ENCODE results near the gene GUK1.

The GUK1 gene

GRCh38 chr1:228139931-228140723, at the start of gene GUK1:
GUK1 (plus strand) TSS chr1:228140279; CDS start chr1:228140303, 24 bp downstream.
- peak; percentile 99 for DNase-seq (ENCODE audit: low read depth)

- peak; percentile 50 for DNase-seq (ENCODE audit: low read depth)
Observed at GRCh38 chr1:228090613-228091081, 49.4 kb upstream of the GUK1 start.

- no peak for DNase-seq (ENCODE audit: low read depth)
Observed at GRCh38 chr1:228091084-228091483, 49.0 kb upstream of the GUK1 start.

GRCh38 chr1:228092342-228093049, 47.6 kb upstream of the GUK1 start:
- no peak for DNase-seq (ENCODE audit: low read depth)

GRCh38 chr1:228093050-228093906, 46.8 kb upstream of the GUK1 start:
- no peak for DNase-seq (ENCODE audit: low read depth)

- DNase-seq (ENCODE audit: low read depth) = no peak
Observed at GRCh38 chr1:228094432-228095016, 45.6 kb upstream of the GUK1 start.

GRCh38 chr1:228095161-228095560, 44.9 kb upstream of the GUK1 start:
- DNase-seq (ENCODE audit: low read depth) = no peak

GRCh38 chr1:228095938-228096337, 44.1 kb upstream of the GUK1 start:
- no peak for DNase-seq (ENCODE audit: low read depth)

GRCh38 chr1:228096416-228097332, 43.4 kb upstream of the GUK1 start:
- DNase-seq (ENCODE audit: low read depth) = no peak

GRCh38 chr1:228097333-228098081, 42.6 kb upstream of the GUK1 start:
- DNase-seq (ENCODE audit: low read depth) = no peak

- no peak for DNase-seq (ENCODE audit: low read depth)
Observed at GRCh38 chr1:228098323-228098931, 41.7 kb upstream of the GUK1 start.

- no peak for DNase-seq (ENCODE audit: low read depth)
Observed at GRCh38 chr1:228099331-228099732, 40.7 kb upstream of the GUK1 start.

- DNase-seq (ENCODE audit: low read depth) = no peak
Observed at GRCh38 chr1:228100822-228101613, 39.1 kb upstream of the GUK1 start.

- no peak for DNase-seq (ENCODE audit: low read depth)
Observed at GRCh38 chr1:228101614-228101993, 38.5 kb upstream of the GUK1 start.

- no peak for DNase-seq (ENCODE audit: low read depth)
Observed at GRCh38 chr1:228101994-228102790, 37.9 kb upstream of the GUK1 start.

- DNase-seq (ENCODE audit: low read depth) = peak; percentile 81
Observed at GRCh38 chr1:228102791-228103620, 37.1 kb upstream of the GUK1 start, which contains the start of gene C1orf35. C1orf35 (minus strand) TSS chr1:228103325; CDS start chr1:228103227, 98 bp downstream.

Measured in amniotic epithelial cell (primary cell).